GM11168 (cell line): ENCODE results near the gene NBAS.

ENCODE experiments used
- in situ Hi-C: fragments of 300-500 bp; cut with MboI; formaldehyde crosslinking; loops from one replicate; pipeline ENCODE4 v1.12.0; 2022; ENCODE audit warnings: low sequenced_read_pairs; ENCODE audit not compliant: unreplicated experiment

Gene NBAS

GRCh38 chr2:15160201-15160991 is 400.7 kb downstream of the NBAS start:
- in situ Hi-C loops = no loop called here

- in situ Hi-C loops = no loop called here
Observed at GRCh38 chr2:15159751-15160177, 401.4 kb downstream of the NBAS start.

GRCh38 chr2:15159206-15159605 is 401.9 kb downstream of the NBAS start:
- in situ Hi-C loops = no loop called here

DNA sequence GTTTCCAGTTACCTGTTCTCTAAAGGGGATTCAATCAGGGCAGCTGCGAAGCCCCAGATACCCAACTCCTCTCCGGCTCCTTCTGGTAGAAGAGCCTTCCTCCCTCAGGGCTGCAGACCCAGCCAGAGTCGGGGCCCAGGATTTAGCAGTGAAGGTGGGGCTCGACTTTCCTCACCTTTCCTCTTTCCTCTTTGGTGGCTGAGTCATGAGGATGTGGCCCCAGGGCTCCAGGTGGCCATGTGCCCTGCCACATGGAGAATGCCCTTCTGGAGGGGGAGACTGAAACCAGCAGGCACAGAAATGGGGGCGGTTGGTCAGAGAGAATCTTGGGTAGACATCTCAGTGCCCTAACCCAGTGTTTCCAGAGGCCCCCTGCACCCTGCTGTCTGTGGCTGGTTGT is 402.6 kb downstream of the NBAS start:
- in situ Hi-C loops = no loop called here

DNA sequence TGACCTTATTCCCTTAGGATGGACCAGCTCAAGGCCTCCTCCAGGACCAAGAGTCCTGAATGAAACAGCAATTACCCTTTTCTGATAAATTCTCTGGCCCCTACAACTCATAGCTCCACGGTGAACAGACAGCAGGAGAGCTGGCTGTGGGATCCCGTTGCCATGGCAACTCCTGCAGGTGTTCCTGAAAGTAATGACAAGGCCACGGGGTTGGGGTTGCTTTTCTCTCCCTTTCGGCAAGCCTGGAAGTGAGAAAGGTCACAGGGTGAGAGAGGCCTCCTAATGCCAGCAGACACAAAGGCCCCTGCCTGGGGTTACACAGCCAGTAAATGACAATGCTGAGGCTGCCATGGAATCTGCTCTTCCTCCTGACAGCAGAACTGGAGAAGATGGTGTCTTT is 403.0 kb downstream of the NBAS start:
- in situ Hi-C loops = no loop called here

- in situ Hi-C loops = no loop called here
Observed at GRCh38 chr2:15155959-15156574, 405.1 kb downstream of the NBAS start.

DNA sequence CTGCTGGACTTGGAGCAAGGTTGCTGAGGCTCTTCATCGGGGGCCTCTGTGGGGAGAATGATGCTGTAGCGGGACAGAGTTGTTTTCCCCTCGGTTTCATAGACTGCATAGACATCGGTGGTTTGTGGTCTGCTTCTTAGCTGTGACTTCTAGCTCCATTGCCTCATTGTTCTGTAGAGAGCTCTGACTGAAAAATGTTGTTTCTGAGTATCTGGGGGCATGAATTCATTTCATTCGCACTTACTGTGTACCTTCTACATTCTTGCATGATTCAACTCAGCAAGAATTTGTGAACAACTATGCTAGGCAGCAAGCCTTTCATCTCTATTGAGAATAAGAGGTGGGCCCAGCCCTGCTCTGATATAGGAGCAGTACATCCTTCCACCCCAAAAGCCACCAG is 406.8 kb downstream of the NBAS start:
- in situ Hi-C loops = no loop called here

DNA sequence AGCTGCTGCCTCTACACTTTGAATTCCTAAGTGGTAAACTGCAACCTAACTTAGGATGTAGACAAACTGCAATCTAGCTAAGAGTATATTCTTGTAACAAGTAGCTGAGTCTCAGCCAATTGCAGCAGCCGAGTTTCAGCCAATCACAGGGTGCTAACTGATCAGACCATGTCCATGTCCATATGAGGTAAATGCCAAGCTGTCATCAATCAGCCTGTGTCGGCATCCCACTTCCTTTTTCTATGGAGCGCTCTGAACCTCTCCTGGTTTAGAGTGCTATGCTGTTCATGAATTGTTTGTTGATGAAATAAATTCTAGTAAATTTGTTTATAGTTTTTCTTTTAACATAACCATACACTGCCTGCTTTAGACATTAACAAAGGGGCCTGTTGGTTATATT is 408.8 kb downstream of the NBAS start:
- in situ Hi-C loops = no loop called here

GRCh38 chr2:15149063-15149462 is 412.1 kb downstream of the NBAS start:
- in situ Hi-C loops = no loop called here

GRCh38 chr2:15147591-15147990 is 413.5 kb downstream of the NBAS start:
- in situ Hi-C loops = no loop called here

- in situ Hi-C loops = no loop called here
Observed at GRCh38 chr2:15146960-15147359, 414.2 kb downstream of the NBAS start.

- in situ Hi-C loops = no loop called here
Observed at GRCh38 chr2:15145919-15146318, 415.2 kb downstream of the NBAS start.

DNA sequence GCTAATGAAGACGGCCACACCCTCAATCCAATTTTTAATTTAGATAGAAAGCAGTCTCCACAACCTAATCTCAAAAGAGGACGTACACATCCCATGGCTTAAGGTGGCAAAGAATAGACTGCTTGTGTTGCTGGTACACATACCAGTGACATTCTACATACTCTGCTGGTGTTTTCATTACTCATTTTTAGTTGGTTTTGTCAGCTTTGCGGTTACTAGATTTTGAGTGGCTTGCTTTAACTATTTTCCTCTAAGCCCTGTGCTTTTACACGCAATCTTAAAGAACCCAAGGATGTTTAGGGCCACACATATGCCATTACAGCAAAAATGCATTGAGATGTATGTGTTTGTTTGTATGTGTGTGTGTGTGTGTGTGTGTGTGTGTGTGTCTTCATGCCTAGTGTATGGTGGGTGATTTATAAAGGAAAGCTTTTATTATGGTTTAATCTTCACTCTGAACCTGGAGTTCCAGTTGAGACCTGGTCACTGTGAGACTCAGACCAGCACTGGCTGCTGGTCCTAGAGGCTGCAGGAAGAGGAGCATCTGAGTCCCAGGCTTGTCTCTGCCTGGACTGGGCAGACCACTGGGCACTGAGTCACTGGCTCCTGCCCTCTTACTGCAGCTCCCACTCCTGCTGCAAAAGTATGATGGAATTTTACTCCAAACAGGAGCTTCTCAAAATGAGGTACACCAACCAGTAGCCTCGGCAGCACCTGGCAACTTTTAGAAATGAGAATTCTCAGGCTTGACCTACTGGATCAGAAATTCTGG is 415.9 kb downstream of the NBAS start:
- in situ Hi-C loops = no loop called here

- in situ Hi-C loops = no loop called here
Observed at GRCh38 chr2:15142069-15142689, 419.0 kb downstream of the NBAS start.

- in situ Hi-C loops = no loop called here
Observed at GRCh38 chr2:15141211-15141610, 419.9 kb downstream of the NBAS start.

DNA sequence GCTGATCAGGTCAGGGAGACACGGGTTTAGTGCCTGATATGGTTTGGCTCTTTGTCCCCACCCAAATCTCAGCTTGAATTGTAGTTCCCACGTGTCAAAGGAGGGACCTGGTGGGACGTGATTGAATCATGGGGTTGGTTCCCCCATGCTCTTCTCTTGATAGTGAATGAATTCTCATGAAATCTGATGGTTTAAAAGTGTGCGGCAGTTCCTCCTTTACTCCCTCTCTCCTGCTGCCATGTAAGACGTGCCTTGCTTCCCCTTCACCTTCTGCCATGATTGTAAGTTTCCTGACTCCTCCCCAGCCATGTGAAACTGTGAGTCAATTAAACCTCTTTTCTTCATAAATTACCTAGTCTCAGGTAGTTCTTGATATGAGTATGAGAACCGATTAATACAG is 424.5 kb downstream of the NBAS start:
- in situ Hi-C loops = no loop called here

- in situ Hi-C loops = no loop called here
Observed at GRCh38 chr2:15134957-15135356, 426.2 kb downstream of the NBAS start.

DNA sequence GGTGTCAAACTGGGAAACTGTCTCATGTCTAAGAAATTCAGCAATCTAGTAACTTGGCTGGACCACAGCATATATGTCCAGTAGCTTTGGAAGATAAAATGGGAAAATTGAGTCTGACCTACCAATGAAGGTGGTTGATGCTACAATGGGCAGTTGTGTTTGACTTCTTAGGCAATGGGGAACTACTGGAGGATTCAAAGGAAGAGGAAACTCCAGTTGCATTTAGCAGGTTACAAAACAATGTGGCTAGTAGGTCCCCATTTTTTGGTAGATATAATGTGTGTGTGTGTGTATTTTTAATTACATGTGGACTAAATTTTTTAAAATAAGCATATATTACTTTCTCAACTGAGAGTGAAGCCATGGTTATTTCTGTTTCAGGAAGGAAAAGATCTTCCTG is 427.7 kb downstream of the NBAS start:
- in situ Hi-C loops = no loop called here

- in situ Hi-C loops = no loop called here
Observed at GRCh38 chr2:15128846-15129245, 432.3 kb downstream of the NBAS start.

GRCh38 chr2:15127876-15128275 is 433.3 kb downstream of the NBAS start:
- in situ Hi-C loops = no loop called here

DNA sequence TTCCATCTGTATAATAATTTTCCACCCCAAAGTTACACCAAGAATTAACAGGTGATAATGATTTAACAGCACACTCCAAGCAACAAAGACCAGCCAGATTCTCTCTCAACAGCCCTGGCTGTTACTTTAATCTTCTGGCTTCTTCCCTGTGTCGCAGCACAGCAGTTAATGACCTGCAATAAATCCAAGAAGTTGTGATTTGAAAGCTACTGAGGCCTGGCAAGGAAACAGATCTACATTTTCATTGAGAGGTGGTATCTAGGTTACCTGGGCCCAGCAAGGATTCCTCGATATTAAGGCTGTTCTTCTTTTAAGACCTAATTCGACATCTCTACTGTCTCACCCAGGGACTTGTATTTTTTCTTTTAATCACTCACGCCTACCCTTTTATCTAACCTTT is 433.8 kb downstream of the NBAS start:
- in situ Hi-C loops = no loop called here
